Measurements from ENCODE around the gene CDSN. TPM values are rescaled to one million over a fixed set of nuclear protein-coding genes. Genes with fewer than 3 reads are reported as not detected.

CDSN gene
- total and polyA plus RNA-seq, 2 donors (not counting 1 experiment from before 2014, with no cell fraction given) = not detected

GRCh38 chr6:31107052-31107451 is 13.2 kb downstream of the CDSN start:
- H3K27me3 ChIP-seq (replicated peaks in 1 of 4; ENCODE audit: control extremely low read depth in 1 of 4, control insufficient read depth in 3 of 4, insufficient read depth in 4 of 4, low read length in 3 of 4) = peaks cover 0 to 13% (median 3%) of the 10 kb centered on the region in 4 experiments
- no peak overlapping the region for H3K27ac ChIP-seq (ENCODE audit: low read length in 2 of 2)
- no peak overlapping the region for H3K4me3 Mint-ChIP-seq
- H2AFZ ChIP-seq (ENCODE audit: insufficient read depth, low read depth, low read length, poor library complexity, severe bottlenecking) = no peak overlapping the region
- H3K4me3 ChIP-seq (ENCODE audit: control extremely low read depth in 1 of 5, extremely low read depth in 1 of 5, insufficient read depth in 1 of 5, low read depth in 2 of 5, low read length in 4 of 5) = no peak overlapping the region
- TF ChIP-seq EZH2 (IDR thresholded peaks at IDR 0.05; ENCODE audit: borderline replicate concordance, insufficient read depth, low read depth, low read length, poor library complexity, severe bottlenecking) (no peak), CTCF (IDR thresholded peaks at IDR 0.05) (no peak)
- ATAC-seq (ENCODE audit: low read depth) (no peak), DNase-seq (no peak)
- no peak overlapping the region for H3K9ac ChIP-seq (ENCODE audit: low read length)
- no peaks in the 10 kb centered on the region for H3K9me3 ChIP-seq (ENCODE audit: control extremely low read depth in 1 of 3, control insufficient read depth in 2 of 3, insufficient read depth in 1 of 3, low read length in 2 of 3)
- ChIA-PET POLR2A (no interaction called here), CTCF (no interaction called here)
- intact Hi-C loops (cut with micrococcal nuclease) = no loop called here
- WGBS (ENCODE audit: insufficient coverage) = 93% methylated on average over 3 of the region's 4 CpGs
- peaks cover 26% of the 10 kb centered on the region for H3K27me3 Mint-ChIP-seq
- H3K27ac Mint-ChIP-seq = no peak overlapping the region
- no peaks in the 10 kb centered on the region for H3K79me2 ChIP-seq (ENCODE audit: control insufficient read depth, insufficient read depth, low read length)
- H3K9me3 Mint-ChIP-seq (ENCODE audit: insufficient read depth) = no peaks in the 10 kb centered on the region
- no peaks in the 10 kb centered on the region for H3K36me3 ChIP-seq (replicated peaks in 1 of 2; ENCODE audit: control extremely low read depth in 1 of 2, control insufficient read depth in 1 of 2, extremely low read depth in 1 of 2, insufficient read depth in 2 of 2, low read length in 1 of 2)
- H3K4me1 Mint-ChIP-seq = no peaks in the 10 kb centered on the region
- H3K4me1 ChIP-seq (ENCODE audit: control insufficient read depth in 2 of 2, insufficient read depth in 2 of 2, low read length in 2 of 2) = no peaks in the 10 kb centered on the region
- no peak overlapping the region for H3K4me2 ChIP-seq (replicated peaks; ENCODE audit: low read depth, low read length, poor library complexity, severe bottlenecking)
- H4K20me1 ChIP-seq (ENCODE audit: control insufficient read depth, insufficient read depth, low read length, poor library complexity, severe bottlenecking) = no peaks in the 10 kb centered on the region

GRCh38 chr6:31103136-31103535 is 17.1 kb downstream of the CDSN start:
- ATAC-seq (ENCODE audit: low read depth) (no peak), DNase-seq (no peak)
- H3K4me1 ChIP-seq (ENCODE audit: control insufficient read depth in 2 of 2, insufficient read depth in 2 of 2, low read length in 2 of 2) = no peaks in the 10 kb centered on the region
- no peak overlapping the region for H2AFZ ChIP-seq (ENCODE audit: insufficient read depth, low read depth, low read length, poor library complexity, severe bottlenecking)
- no peak overlapping the region for H3K9ac ChIP-seq (ENCODE audit: low read length)
- WGBS (ENCODE audit: insufficient coverage) = 100% methylated on average over 2 of the region's 2 CpGs
- TF ChIP-seq CTCF (IDR thresholded peaks at IDR 0.05) (no peak), EZH2 (IDR thresholded peaks at IDR 0.05; ENCODE audit: borderline replicate concordance, insufficient read depth, low read depth, low read length, poor library complexity, severe bottlenecking) (no peak)
- ChIA-PET CTCF (interaction anchor here (0.8 to 2.1 kb wide), 2 partner anchors 9 to 12 kb away, joined by 3 to 7 read pairs; partner anchors contain the start of gene C6orf15), POLR2A (no interaction called here)
- no peaks in the 10 kb centered on the region for H3K79me2 ChIP-seq (ENCODE audit: control insufficient read depth, insufficient read depth, low read length)
- H3K36me3 ChIP-seq (replicated peaks in 1 of 2; ENCODE audit: control extremely low read depth in 1 of 2, control insufficient read depth in 1 of 2, extremely low read depth in 1 of 2, insufficient read depth in 2 of 2, low read length in 1 of 2) = no peaks in the 10 kb centered on the region
- no peak overlapping the region for H3K4me3 ChIP-seq (ENCODE audit: control extremely low read depth in 1 of 5, extremely low read depth in 1 of 5, insufficient read depth in 1 of 5, low read depth in 2 of 5, low read length in 4 of 5)
- no peak overlapping the region for H3K4me2 ChIP-seq (replicated peaks; ENCODE audit: low read depth, low read length, poor library complexity, severe bottlenecking)
- H3K27ac ChIP-seq (ENCODE audit: low read length in 2 of 2) = no peak overlapping the region
- no peak overlapping the region for H3K27ac Mint-ChIP-seq
- H3K9me3 ChIP-seq (ENCODE audit: control extremely low read depth in 1 of 3, control insufficient read depth in 2 of 3, insufficient read depth in 1 of 3, low read length in 2 of 3) = no peaks in the 10 kb centered on the region
- intact Hi-C loops (cut with micrococcal nuclease) = no loop called here
- no peak overlapping the region for H3K4me3 Mint-ChIP-seq
- H4K20me1 ChIP-seq (ENCODE audit: control insufficient read depth, insufficient read depth, low read length, poor library complexity, severe bottlenecking) = no peaks in the 10 kb centered on the region
- H3K27me3 ChIP-seq (replicated peaks in 1 of 4; ENCODE audit: control extremely low read depth in 1 of 4, control insufficient read depth in 3 of 4, insufficient read depth in 4 of 4, low read length in 3 of 4) = no peaks in the 10 kb centered on the region
- H3K27me3 Mint-ChIP-seq = peaks cover 12% of the 10 kb centered on the region
- H3K4me1 Mint-ChIP-seq = no peaks in the 10 kb centered on the region
- H3K9me3 Mint-ChIP-seq (ENCODE audit: insufficient read depth) = no peaks in the 10 kb centered on the region
